Measurements from ENCODE around the gene MECR. TPM values are rescaled to one million over a fixed set of nuclear protein-coding genes. Genes with fewer than 3 reads are reported as not detected.

MECR gene
- total RNA-seq, 1 donor from 2014 or later, result 34.6 TPM

DNA sequence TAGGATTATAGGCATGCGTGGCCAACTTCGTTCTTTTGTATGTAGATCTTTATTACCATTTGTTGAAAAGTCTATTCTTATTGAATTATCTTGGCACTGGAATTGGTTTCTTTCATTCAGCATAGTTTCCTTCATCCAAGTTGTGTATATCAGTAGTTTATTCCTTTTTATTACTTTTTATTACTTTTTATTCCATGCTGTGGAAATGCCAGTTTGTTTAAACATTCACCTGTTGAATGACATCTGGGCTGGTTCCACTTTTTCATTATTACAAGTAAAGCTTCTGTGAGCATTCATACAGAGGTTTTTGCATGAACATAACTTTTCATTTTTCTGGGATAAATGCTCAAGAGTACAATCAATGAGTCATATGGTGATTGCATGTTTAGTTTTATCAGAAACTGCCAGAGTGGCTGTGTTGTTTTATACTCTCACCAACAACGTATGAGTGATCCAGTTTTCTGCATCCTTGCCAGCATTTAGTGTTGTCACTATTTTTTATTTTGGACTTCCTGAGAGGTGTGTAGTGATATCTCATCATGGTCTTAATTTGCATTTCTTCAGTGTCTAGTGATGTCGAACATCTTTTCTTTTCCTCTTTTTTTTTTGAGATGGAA lies 34.1 kb upstream of the MECR start:
- H3K36me3 Mint-ChIP-seq (ENCODE audit: low read depth), result no peaks in the 10 kb centered on the region
- H3K9me3 Mint-ChIP-seq, result no peaks in the 10 kb centered on the region
- H3K4me3 Mint-ChIP-seq (ENCODE audit: low read depth), result no peak overlapping the region
- intact Hi-C loops (cut with micrococcal nuclease), result no loop called here
- no peak overlapping the region for H3K27ac Mint-ChIP-seq
- H3K4me1 Mint-ChIP-seq (ENCODE audit: low read depth), result peaks cover 3% of the 10 kb centered on the region
- H3K27me3 Mint-ChIP-seq (ENCODE audit: low read depth), result peaks cover 50% of the 10 kb centered on the region
- no peak for DNase-seq (ENCODE audit: low spot score)

DNA sequence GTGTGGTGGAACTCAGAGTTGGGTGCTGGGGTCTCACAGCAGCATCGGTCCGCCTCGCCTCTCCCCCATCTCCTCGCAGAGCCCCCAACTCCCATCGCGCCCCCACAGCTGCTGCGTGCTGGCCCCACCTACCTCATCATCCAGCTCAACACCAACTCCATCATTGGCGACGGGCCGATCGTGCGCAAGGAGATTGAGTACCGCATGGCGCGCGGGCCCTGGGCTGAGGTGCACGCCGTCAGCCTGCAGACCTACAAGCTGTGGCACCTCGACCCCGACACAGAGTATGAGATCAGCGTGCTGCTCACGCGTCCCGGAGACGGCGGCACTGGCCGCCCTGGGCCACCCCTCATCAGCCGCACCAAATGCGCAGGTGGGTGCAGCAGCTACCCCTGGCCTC lies 29.8 kb upstream of the MECR start:
- Mint-ChIP-seq H3K4me1 (ENCODE audit: low read depth) (peaks cover 3% of the 10 kb centered on the region), H3K27me3 (ENCODE audit: low read depth) (peaks cover 47% of the 10 kb centered on the region), H3K36me3 (ENCODE audit: low read depth) (no peaks in the 10 kb centered on the region), H3K27ac (no peak overlapping the region), H3K4me3 (ENCODE audit: low read depth) (no peak overlapping the region), H3K9me3 (no peaks in the 10 kb centered on the region)
- intact Hi-C loops (cut with micrococcal nuclease), result no loop called here
- DNase-seq (ENCODE audit: low spot score), result no peak

- Mint-ChIP-seq H3K36me3 (ENCODE audit: low read depth) (no peaks in the 10 kb centered on the region), H3K27ac (no peak overlapping the region), H3K27me3 (ENCODE audit: low read depth) (peaks cover 47% of the 10 kb centered on the region), H3K9me3 (no peaks in the 10 kb centered on the region), H3K4me1 (ENCODE audit: low read depth) (peaks cover 3% of the 10 kb centered on the region), H3K4me3 (ENCODE audit: low read depth) (peak overlapping the region; percentile 66)
- DNase-seq (ENCODE audit: low spot score), result no peak
- intact Hi-C loops (cut with micrococcal nuclease), result no loop called here
Observed at GRCh38 chr1:29259802-29260441, 29.2 kb upstream of the MECR start.

DNA sequence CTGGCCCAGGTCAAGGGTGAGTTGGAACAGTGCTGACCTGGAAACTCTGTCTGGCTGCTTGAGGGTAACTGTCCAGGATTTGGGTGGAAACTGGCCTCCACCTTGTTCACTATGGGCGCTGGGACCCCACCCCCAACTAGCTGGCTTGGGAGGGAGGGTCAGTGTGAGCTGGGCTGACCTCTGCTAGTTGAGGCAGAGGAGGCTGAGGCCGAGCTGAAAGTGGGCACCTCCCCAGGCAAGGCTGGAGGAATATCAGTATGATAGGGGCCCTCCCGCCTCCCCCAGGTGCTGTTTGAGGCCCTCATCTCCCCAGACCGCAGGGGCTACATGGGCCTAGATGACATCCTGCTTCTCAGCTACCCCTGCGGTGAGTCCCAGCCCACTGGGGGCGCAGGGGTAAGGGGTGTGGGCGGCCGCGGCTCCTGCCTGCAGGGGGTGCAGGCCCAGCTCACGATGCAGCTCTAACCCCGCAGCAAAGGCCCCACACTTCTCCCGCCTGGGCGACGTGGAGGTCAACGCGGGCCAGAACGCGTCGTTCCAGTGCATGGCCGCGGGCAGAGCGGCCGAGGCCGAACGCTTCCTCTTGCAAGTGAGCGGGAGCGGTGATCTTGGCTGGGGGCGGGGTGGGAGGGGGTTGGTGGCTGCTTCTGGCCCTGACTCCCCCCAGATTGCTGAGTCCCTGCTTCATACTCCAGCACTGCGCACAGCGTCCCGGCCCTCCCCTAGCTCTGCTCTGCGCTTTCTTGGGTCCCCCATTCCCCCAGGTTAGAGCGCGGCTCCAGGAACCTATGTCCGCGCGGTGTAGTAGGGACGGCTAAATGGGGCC lies 28.5 kb upstream of the MECR start:
- Mint-ChIP-seq H3K27ac (no peak overlapping the region), H3K4me1 (ENCODE audit: low read depth) (peaks cover 3% of the 10 kb centered on the region), H3K36me3 (ENCODE audit: low read depth) (no peaks in the 10 kb centered on the region), H3K4me3 (ENCODE audit: low read depth) (peak overlapping the region; percentile 45), H3K9me3 (no peaks in the 10 kb centered on the region), H3K27me3 (ENCODE audit: low read depth) (peaks cover 48% of the 10 kb centered on the region)
- intact Hi-C loops (cut with micrococcal nuclease), result no loop called here
- DNase-seq (ENCODE audit: low spot score), result no peak

DNA sequence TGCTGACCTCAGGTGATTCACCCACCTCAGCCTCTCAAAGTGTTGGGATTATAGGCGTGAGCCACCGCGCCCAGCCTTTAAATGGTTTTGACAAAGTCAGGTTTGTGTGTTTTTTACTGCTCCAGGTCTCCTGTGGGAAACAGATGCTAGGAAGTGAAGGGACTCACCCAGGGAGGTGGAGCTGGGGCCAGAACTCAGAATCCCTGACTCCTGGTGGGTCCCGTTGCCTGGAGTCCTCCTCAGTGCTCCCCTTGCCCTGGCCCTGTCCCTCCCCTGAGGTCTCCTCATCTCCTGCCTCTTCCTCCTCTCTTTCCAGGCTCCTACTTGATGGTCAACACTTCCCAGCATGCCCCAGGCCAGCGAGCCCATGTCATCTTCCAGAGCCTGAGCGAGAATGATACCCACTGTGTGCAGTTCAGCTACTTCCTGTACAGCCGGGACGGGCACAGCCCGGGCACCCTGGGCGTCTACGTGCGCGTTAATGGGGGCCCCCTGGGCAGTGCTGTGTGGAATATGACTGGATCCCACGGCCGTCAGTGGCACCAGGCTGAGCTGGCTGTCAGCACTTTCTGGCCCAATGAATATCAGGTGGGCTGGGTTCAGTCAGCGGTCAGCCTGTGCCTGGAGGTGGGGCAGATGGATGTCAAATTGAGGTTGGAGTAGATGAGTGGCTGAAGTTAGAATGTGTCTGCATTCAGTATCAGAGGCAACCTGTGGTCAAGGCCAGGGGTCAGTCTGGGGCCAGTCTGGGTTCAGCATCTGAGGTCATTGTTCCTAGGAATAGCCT lies 27.6 kb upstream of the MECR start:
- no peaks in the 10 kb centered on the region for H3K36me3 Mint-ChIP-seq (ENCODE audit: low read depth)
- no peak for DNase-seq (ENCODE audit: low spot score)
- H3K4me1 Mint-ChIP-seq (ENCODE audit: low read depth), result peaks cover 3% of the 10 kb centered on the region
- peak overlapping the region; percentile 10 for H3K4me3 Mint-ChIP-seq (ENCODE audit: low read depth)
- H3K27me3 Mint-ChIP-seq (ENCODE audit: low read depth), result peaks cover 46% of the 10 kb centered on the region
- no peak overlapping the region for H3K27ac Mint-ChIP-seq
- intact Hi-C loops (cut with micrococcal nuclease), result no loop called here
- no peaks in the 10 kb centered on the region for H3K9me3 Mint-ChIP-seq

DNA sequence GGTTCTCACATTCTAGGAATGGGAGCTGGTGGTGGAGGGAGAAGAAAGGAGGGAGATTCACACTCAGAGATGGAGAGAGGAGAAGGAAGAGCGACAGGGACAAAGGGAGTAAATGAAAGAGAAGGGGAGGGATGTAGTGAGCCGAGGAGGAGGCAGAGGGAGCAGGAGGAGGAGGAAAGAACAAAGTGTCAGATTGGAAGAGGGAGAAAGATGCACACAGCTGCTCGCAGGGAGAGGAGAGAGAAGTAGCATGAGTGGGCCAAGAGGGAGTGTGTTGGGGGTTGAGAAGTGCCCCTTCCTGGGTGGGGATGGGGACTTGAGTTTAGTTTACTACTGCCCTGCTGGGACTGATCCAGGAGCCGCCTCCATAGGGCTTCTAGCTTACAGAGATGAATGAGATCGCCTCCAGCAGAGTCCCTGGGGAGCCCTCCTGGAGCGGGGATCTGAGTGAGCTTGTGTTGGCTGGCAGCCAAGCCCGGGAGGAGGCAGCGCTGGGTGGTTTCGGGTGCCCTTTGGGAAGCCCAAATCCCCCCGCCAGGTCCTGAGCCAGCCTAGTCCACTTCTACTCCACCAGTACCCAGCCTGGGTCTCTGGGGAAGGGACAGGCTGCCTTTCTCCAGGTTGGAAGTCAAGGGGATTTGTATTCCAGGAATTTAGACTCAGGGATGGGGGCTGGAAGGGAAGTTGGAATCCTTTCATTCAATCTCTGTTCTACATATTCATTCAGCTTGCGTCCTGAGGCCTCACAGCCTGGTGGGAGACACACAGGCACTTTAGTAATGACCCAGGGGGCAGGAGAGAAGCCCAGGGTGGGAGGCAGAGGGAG lies 26.5 kb upstream of the MECR start:
- intact Hi-C loops (cut with micrococcal nuclease), result no loop called here
- H3K36me3 Mint-ChIP-seq (ENCODE audit: low read depth), result no peaks in the 10 kb centered on the region
- no peaks in the 10 kb centered on the region for H3K9me3 Mint-ChIP-seq
- peaks cover 3% of the 10 kb centered on the region for H3K4me1 Mint-ChIP-seq (ENCODE audit: low read depth)
- H3K27me3 Mint-ChIP-seq (ENCODE audit: low read depth), result peaks cover 42% of the 10 kb centered on the region
- no peak for DNase-seq (ENCODE audit: low spot score)
- no peak overlapping the region for H3K4me3 Mint-ChIP-seq (ENCODE audit: low read depth)
- no peak overlapping the region for H3K27ac Mint-ChIP-seq

GRCh38 chr1:29256394-29256793 lies 25.7 kb upstream of the MECR start:
- intact Hi-C loops (cut with micrococcal nuclease), result no loop called here
- Mint-ChIP-seq H3K9me3 (no peaks in the 10 kb centered on the region), H3K27me3 (ENCODE audit: low read depth) (peaks cover 35% of the 10 kb centered on the region), H3K36me3 (ENCODE audit: low read depth) (no peaks in the 10 kb centered on the region), H3K4me1 (ENCODE audit: low read depth) (peaks cover 3% of the 10 kb centered on the region), H3K4me3 (ENCODE audit: low read depth) (no peak overlapping the region), H3K27ac (no peak overlapping the region)
- DNase-seq (ENCODE audit: low spot score), result no peak

DNA sequence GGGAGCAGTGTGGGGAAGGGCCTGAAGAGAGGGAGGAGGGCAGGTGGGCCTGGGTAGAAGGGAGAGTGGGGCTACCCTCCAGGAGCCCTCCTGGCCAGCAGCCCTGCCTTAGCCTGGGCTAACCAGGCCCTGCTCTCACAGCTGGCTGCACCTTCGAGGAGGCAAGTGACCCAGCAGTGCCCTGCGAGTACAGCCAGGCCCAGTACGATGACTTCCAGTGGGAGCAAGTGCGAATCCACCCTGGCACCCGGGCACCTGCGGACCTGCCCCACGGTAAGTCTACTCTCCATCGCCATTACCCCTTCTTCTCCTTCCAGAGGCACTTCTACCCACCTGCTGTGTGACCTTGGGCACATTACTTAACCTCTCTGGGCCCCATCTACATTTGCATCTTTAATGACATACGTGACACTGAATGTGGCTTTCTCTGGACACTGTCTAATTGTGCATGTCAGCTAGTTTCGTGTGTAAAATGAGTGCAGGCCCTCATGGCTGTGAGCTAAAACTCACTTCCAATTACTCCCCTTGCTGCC lies 24.5 kb upstream of the MECR start:
- H3K27me3 Mint-ChIP-seq (ENCODE audit: low read depth), result peaks cover 25% of the 10 kb centered on the region
- intact Hi-C loops (cut with micrococcal nuclease), result no loop called here
- H3K36me3 Mint-ChIP-seq (ENCODE audit: low read depth), result no peaks in the 10 kb centered on the region
- H3K27ac Mint-ChIP-seq, result no peak overlapping the region
- no peaks in the 10 kb centered on the region for H3K9me3 Mint-ChIP-seq
- no peak for DNase-seq (ENCODE audit: low spot score)
- H3K4me3 Mint-ChIP-seq (ENCODE audit: low read depth), result no peak overlapping the region
- H3K4me1 Mint-ChIP-seq (ENCODE audit: low read depth), result peaks cover 2% of the 10 kb centered on the region

GRCh38 chr1:29254346-29254745 lies 23.6 kb upstream of the MECR start:
- Mint-ChIP-seq H3K4me3 (ENCODE audit: low read depth) (no peak overlapping the region), H3K4me1 (ENCODE audit: low read depth) (no peaks in the 10 kb centered on the region), H3K27me3 (ENCODE audit: low read depth) (peaks cover 22% of the 10 kb centered on the region), H3K9me3 (no peaks in the 10 kb centered on the region), H3K27ac (no peak overlapping the region), H3K36me3 (ENCODE audit: low read depth) (no peaks in the 10 kb centered on the region)
- no peak for DNase-seq (ENCODE audit: low spot score)
- intact Hi-C loops (cut with micrococcal nuclease), result no loop called here

GRCh38 chr1:29253180-29253579 lies 22.4 kb upstream of the MECR start:
- Mint-ChIP-seq H3K4me3 (ENCODE audit: low read depth) (no peak overlapping the region), H3K4me1 (ENCODE audit: low read depth) (no peaks in the 10 kb centered on the region), H3K27ac (no peak overlapping the region), H3K9me3 (no peaks in the 10 kb centered on the region), H3K27me3 (ENCODE audit: low read depth) (peaks cover 15% of the 10 kb centered on the region), H3K36me3 (ENCODE audit: low read depth) (no peaks in the 10 kb centered on the region)
- no peak for DNase-seq (ENCODE audit: low spot score)
- intact Hi-C loops (cut with micrococcal nuclease), result no loop called here

DNA sequence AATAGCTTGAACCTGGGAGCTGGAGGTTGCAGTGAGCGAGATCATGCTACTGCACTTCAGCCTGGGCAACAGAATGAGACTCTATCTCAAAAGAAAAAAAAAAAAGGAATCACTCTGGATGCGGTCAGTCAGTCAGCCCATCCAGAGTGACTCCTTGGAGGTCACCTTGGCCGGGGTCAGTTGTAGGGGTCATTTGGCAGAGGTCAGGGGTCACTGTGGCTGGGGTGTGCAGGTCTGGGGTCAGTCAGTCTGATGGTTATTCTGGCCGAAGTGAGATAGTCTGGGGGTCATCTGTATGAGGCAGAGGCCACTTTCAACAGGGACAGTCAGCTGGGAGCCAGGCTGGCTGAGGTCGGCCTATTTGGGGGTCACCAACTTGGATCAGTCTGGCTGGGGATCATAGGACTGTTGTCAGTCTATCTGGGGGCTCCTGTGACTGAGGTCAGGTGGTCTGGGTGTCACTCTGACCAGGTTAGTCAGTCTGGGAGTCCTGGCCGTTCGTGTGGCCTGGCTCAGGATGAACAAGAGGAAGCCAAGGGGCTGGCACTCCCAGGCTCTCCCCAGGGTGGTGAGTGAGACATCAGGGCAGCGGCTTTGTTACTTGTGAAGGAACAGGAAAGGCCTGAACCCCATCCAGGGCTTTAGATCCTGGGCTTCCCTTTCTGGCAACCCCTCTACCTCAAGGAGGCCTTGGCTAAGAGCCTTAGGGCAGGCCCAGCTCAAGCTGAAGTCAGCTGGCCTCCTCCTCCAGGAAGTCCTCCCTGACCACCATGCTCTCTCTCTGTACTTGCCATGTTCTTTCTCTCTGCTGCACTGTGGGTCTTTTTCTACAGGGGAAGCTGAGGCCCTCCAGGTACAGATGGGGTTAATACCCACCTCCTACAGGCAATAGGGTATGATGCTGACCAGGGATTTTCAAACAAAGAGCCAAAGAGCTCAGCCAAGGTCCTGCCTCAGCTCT lies 20.7 kb upstream of the MECR start:
- Mint-ChIP-seq H3K36me3 (ENCODE audit: low read depth) (no peaks in the 10 kb centered on the region), H3K4me1 (ENCODE audit: low read depth) (no peaks in the 10 kb centered on the region)

More for the DNA sequence above, 20.7 kb upstream of the MECR start:
- intact Hi-C loops (cut with micrococcal nuclease), result no loop called here
- Mint-ChIP-seq H3K27ac (no peak overlapping the region), H3K4me3 (ENCODE audit: low read depth) (no peak overlapping the region), H3K9me3 (no peaks in the 10 kb centered on the region), H3K27me3 (ENCODE audit: low read depth) (peaks cover 10% of the 10 kb centered on the region)
- no peak for DNase-seq (ENCODE audit: low spot score)
